Stimulated activated naive CD8-positive, alpha-beta T cell treated with anti-CD3 and anti-CD28 coated beads, Interleukin-15, amount 100 ng/mL, for 72 hours (primary cell): ENCODE results near the gene EXD3.

ENCODE experiments used
- ATAC-seq: fragments of 150-1000 bp; cut with Tn5 transposase; 2 replicates; pipeline ENCODE4 v1.10.0; 2021; ENCODE audit warnings: mild to moderate bottlenecking, moderate library complexity
- DNase-seq, 2 donors: peaks; one replicate each; pipeline ENCODE4 v3.0.0; 2021 to 2022
- H3K27ac Mint-ChIP-seq, 2 donors: one replicate each; pipeline ENCODE4 v1.8.0; 2022; ENCODE audit warnings: mild to moderate bottlenecking in 2 of 2, mixed read lengths in 2 of 2, moderate library complexity in 2 of 2
- H3K27me3 Mint-ChIP-seq: one replicate; pipeline ENCODE4 v1.8.0; 2022; ENCODE audit warnings: mixed read lengths
- H3K4me1 Mint-ChIP-seq: one replicate; pipeline ENCODE4 v1.8.0; 2022; ENCODE audit warnings: mild to moderate bottlenecking, mixed read lengths
- H3K4me3 Mint-ChIP-seq, 2 donors: one replicate each; pipeline ENCODE4 v1.8.0; 2022; ENCODE audit warnings: mild to moderate bottlenecking in 2 of 2, mixed read lengths in 2 of 2, moderate library complexity in 1 of 2
- H3K9me3 Mint-ChIP-seq, 2 donors: one replicate each; pipeline ENCODE4 v1.8.0; 2022; ENCODE audit warnings: mixed read lengths in 2 of 2

Gene EXD3

GRCh38 chr9:137301081-137301947, 121.6 kb downstream of the EXD3 start:
- Mint-ChIP-seq H3K27ac (no peak overlapping the region), H3K27me3 (peaks cover 47% of the 10 kb centered on the region), H3K4me3 (peak overlapping the region; percentile 85 to 90), H3K9me3 (no peaks in the 10 kb centered on the region), H3K4me1 (peaks cover 53% of the 10 kb centered on the region)
- DNase-seq: peak in 1 of 2 donors; percentile 53
- peak; percentile 40 for ATAC-seq

DNA sequence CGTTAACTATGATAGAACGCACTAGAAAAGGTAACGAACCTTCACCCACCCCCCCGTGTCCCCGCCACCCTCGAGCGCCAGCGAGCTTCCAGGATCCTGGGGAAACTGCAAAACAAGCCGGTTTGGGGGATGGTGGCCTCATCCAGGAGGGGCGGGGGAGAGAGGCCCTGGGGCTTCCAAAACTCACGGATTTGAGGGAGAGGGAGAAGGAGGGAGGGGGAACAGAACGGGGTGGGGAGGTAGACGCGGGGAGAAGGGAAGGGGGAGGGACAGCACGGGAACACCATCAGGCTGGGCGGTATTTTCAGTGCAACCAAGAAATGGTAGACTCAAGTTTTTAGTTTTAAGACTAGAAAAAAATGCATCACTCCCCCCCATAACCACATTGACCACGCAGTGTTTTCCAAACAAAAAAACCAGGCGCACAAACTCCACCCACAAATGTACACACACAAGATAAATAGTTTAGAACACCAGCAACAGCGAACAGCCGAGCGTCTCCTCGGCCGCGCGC, 122.3 kb downstream of the EXD3 start:
- Mint-ChIP-seq H3K27me3 (peaks cover 51% of the 10 kb centered on the region), H3K27ac (peak overlapping the region in 1 of 2 donors; percentile 43), H3K4me1 (peaks cover 47% of the 10 kb centered on the region), H3K9me3 (no peaks in the 10 kb centered on the region), H3K4me3 (peak overlapping the region; percentile 85 to 90)
- ATAC-seq (no peak), DNase-seq (no peak)

GRCh38 chr9:137299938-137300337, 123.0 kb downstream of the EXD3 start:
- Mint-ChIP-seq H3K4me1 (peaks cover 42% of the 10 kb centered on the region), H3K27ac (no peak overlapping the region), H3K9me3 (no peaks in the 10 kb centered on the region), H3K4me3 (peak overlapping the region; percentile 24 to 50), H3K27me3 (peaks cover 51% of the 10 kb centered on the region)
- DNase-seq (no peak), ATAC-seq (no peak)

- Mint-ChIP-seq H3K4me3 (no peak overlapping the region), H3K27me3 (peaks cover 58% of the 10 kb centered on the region), H3K4me1 (peaks cover 45% of the 10 kb centered on the region), H3K27ac (no peak overlapping the region), H3K9me3 (no peaks in the 10 kb centered on the region)
- DNase-seq (no peak), ATAC-seq (no peak)
Observed at GRCh38 chr9:137299203-137299565, 123.8 kb downstream of the EXD3 start.

GRCh38 chr9:137298401-137299202, 124.4 kb downstream of the EXD3 start:
- Mint-ChIP-seq H3K4me1 (peaks cover 46% of the 10 kb centered on the region), H3K9me3 (no peaks in the 10 kb centered on the region), H3K4me3 (no peak overlapping the region), H3K27ac (no peak overlapping the region), H3K27me3 (peaks cover 64% of the 10 kb centered on the region)
- DNase-seq (no peak), ATAC-seq (no peak)

DNA sequence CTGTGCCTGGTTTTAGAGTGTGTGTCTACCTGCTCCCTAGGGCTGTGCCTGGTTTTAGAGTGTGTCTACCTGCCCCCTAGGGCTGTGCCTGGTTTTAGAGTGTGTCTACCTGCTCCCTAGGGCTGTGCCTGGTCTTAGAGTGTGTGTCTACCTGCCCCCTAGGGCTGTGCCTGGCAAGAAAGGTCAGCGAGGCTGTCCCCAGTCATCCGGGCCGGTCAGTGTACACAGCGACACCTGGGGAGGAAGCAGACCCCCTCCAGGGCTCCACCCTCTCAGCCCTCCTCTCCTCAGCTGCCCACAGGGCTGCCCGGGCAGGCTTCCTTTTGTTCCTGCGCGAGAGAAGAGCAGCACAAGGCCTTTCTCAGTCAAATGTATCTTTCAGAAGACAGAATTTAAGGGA, 125.0 kb downstream of the EXD3 start:
- H3K27me3 Mint-ChIP-seq: peaks cover 71% of the 10 kb centered on the region
- ATAC-seq (no peak), DNase-seq (no peak)
- H3K27ac Mint-ChIP-seq: no peak overlapping the region
- no peak overlapping the region for H3K4me3 Mint-ChIP-seq
- no peaks in the 10 kb centered on the region for H3K9me3 Mint-ChIP-seq
- H3K4me1 Mint-ChIP-seq: peaks cover 41% of the 10 kb centered on the region

GRCh38 chr9:137296670-137297664, 126.0 kb downstream of the EXD3 start:
- no peak for DNase-seq
- no peak for ATAC-seq
- Mint-ChIP-seq H3K27me3 (peaks cover 72% of the 10 kb centered on the region), H3K4me3 (peak overlapping the region; percentile 47 to 58), H3K9me3 (no peaks in the 10 kb centered on the region), H3K4me1 (peaks cover 41% of the 10 kb centered on the region), H3K27ac (no peak overlapping the region)

GRCh38 chr9:137295849-137296669, 126.9 kb downstream of the EXD3 start:
- DNase-seq: no peak
- H3K9me3 Mint-ChIP-seq: no peaks in the 10 kb centered on the region
- peaks cover 71% of the 10 kb centered on the region for H3K27me3 Mint-ChIP-seq
- H3K27ac Mint-ChIP-seq: no peak overlapping the region
- peak; percentile 26 for ATAC-seq
- H3K4me3 Mint-ChIP-seq: peak overlapping the region; percentile 47 to 58
- H3K4me1 Mint-ChIP-seq: peaks cover 40% of the 10 kb centered on the region

DNA sequence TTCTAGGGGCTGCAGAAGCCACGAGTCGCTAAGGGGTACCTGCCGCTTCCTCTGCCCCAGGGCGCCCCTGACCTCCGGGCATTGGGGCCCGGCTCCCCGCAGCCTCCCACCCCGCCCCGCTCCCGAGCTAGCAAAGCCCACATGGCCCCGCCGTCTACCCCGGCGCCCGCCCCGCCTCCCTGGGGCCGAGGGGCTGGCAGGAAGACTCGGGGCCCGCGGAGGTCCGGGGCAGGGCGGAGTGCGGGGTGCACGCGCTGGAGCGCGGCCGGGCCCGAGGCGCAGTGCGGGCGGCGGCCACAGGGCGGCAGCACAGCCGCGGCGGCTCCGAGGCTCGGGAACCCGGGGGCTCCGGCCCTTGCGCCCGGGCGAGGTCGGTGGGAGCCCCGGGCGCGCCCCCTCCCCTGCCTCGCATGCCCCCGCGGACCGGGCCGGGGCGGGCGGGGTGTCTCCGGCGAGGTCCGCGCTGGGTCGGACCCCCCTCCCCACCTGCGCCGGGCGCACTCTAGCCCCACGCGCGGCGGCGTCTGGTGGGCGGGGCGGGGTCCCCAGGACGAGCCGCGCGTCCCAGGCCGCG, 127.6 kb downstream of the EXD3 start:
- H3K27me3 Mint-ChIP-seq: peaks cover 63% of the 10 kb centered on the region

DNA sequence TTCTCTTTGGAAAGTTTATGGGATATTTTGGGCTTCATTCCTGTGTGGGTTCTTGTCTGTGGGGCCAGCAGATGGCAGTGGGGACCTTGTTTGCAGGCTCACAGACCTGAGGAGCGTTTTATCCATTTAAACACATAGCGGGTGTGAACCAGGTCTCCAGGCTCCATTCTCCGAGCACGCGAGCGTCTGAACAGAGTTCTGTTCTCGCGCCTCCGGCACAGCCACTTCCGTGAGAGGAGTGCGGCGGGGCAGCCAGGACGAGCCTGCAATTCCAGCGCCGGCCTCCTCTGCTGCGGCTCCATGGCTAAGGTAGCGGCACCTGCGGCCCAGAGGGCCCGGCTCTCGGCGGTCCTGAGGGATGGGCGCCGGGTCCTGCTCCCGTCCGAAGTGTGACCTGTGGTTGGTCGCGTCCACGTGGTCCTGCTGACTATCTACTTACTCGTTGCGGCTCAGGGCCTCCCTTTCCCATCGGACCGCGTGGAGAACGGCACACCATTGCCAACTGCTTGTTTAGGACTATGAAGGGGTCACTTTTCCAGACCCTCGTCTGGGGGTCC, 128.2 kb downstream of the EXD3 start:
- peak; percentile 41 for ATAC-seq
- DNase-seq: no peak
- Mint-ChIP-seq H3K9me3 (no peaks in the 10 kb centered on the region), H3K27ac (no peak overlapping the region), H3K27me3 (peaks cover 58% of the 10 kb centered on the region), H3K4me1 (peaks cover 30% of the 10 kb centered on the region), H3K4me3 (peak overlapping the region; percentile 42)

More for the DNA sequence above, 127.6 kb downstream of the EXD3 start:
- H3K4me1 Mint-ChIP-seq: peaks cover 34% of the 10 kb centered on the region
- H3K9me3 Mint-ChIP-seq: no peaks in the 10 kb centered on the region
- no peak overlapping the region for H3K27ac Mint-ChIP-seq
- DNase-seq: peak; percentile 55 to 72
- peak; percentile 87 for ATAC-seq
- peak overlapping the region in 1 of 2 donors; percentile 15 for H3K4me3 Mint-ChIP-seq

GRCh38 chr9:137294091-137294680, 128.8 kb downstream of the EXD3 start:
- ATAC-seq (peak; percentile 48), DNase-seq (no peak)
- no peaks in the 10 kb centered on the region for H3K9me3 Mint-ChIP-seq
- H3K27me3 Mint-ChIP-seq: peaks cover 53% of the 10 kb centered on the region
- H3K4me1 Mint-ChIP-seq: peaks cover 28% of the 10 kb centered on the region
- H3K4me3 Mint-ChIP-seq: peak overlapping the region; percentile 42
- no peak overlapping the region for H3K27ac Mint-ChIP-seq

DNA sequence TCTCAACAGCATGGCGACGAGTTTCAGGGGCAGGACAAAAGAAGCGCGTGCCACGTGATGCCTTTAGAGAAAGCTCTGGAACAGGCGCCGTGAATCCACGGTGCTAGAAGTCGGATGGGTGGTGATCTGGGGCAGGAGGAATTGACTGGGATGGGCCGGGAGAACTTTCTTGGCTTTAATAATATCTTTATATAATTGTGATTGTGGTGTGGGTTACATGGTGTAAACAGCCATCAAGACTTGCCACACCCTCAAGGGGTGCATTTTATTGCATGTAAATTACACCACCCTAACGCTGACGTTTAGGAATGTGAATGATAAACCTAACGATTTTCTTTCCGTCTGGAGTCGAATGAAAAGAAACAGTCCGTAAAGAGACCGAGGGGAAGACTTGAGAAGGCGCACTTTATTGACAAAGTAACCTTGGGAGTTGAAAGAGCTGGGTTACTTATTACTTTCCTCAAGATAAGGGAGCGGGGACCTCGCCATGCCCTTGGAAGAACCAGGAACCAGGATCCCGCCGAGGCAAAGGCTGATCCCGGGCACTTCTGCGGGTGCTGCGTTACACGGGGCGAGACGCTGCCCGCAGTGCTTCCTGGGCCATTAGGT, 129.4 kb downstream of the EXD3 start:
- H3K27ac Mint-ChIP-seq: no peak overlapping the region
- H3K4me3 Mint-ChIP-seq: no peak overlapping the region
- no peaks in the 10 kb centered on the region for H3K9me3 Mint-ChIP-seq
- DNase-seq (no peak), ATAC-seq (no peak)
- H3K4me1 Mint-ChIP-seq: peaks cover 23% of the 10 kb centered on the region
- peaks cover 47% of the 10 kb centered on the region for H3K27me3 Mint-ChIP-seq

DNA sequence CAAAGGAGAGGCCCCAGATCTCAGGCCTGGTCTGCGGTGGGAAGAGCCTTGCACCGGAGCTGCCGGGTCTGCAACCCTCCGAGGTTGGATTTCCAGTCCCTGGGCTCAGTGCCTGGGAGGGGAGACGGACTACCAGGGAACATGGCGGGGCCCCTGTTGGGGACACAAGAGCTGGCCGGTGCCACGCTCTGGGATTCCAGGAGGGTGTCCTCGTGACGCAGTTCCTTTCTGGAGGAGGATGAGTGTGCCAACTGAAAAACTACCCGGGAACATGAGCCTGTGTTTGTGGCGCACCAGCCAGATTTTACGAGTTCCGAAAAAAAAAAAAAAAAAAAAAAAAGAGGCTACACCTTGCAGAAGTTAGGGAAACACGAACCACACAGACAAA, 129.9 kb downstream of the EXD3 start:
- Mint-ChIP-seq H3K27me3 (peaks cover 42% of the 10 kb centered on the region), H3K9me3 (no peaks in the 10 kb centered on the region), H3K4me3 (no peak overlapping the region), H3K27ac (no peak overlapping the region), H3K4me1 (peaks cover 23% of the 10 kb centered on the region)
- ATAC-seq (no peak), DNase-seq (no peak)
